HepG2 (cell line): ENCODE measurements around the gene ADD2. TPM values are rescaled to one million over a fixed set of nuclear protein-coding genes. Genes with fewer than 3 reads are reported as not detected.

Source experiments
- BCLAF1 ChIP-seq: fragments of 450-650 bp; IDR thresholded peaks from 2 replicates; pipeline ENCODE4 v1.6.1; 2017; ENCODE audit warnings: mild to moderate bottlenecking
- DMTF1 ChIP-seq: sonication (generic); formaldehyde crosslinking; IDR thresholded peaks from 2 replicates; pipeline ENCODE4 v1.4.0; 2020; ENCODE audit warnings: mild to moderate bottlenecking, missing genetic modification reagents
- JARID2 ChIP-seq: sonication (generic); formaldehyde crosslinking; IDR thresholded peaks from 2 replicates; pipeline ENCODE4 v1.8.1; 2023; ENCODE audit warnings: missing genetic modification reagents, inconsistent platforms; ENCODE audit not compliant: insufficient replicate concordance
- JDP2 ChIP-seq: sonication (generic); formaldehyde crosslinking; IDR thresholded peaks from 2 replicates; pipeline ENCODE4 v1.8.1; 2022; ENCODE audit warnings: missing genetic modification reagents, borderline replicate concordance
- ONECUT2 ChIP-seq: sonication (generic); formaldehyde crosslinking; IDR thresholded peaks from 2 replicates; pipeline ENCODE4 v1.4.0; 2020; ENCODE audit warnings: missing genetic modification reagents
- PAF1 ChIP-seq: IDR thresholded peaks from 2 replicates; pipeline ENCODE4 v1.6.1; 2016; ENCODE audit warnings: missing genetic modification reagents, missing compliant biosample characterization
- RERE ChIP-seq: IDR thresholded peaks from 2 replicates; pipeline ENCODE4 v1.6.1; 2016; ENCODE audit warnings: low read depth, missing genetic modification reagents, missing compliant biosample characterization
- ZC3H13 ChIP-seq: sonication (generic); formaldehyde crosslinking; IDR thresholded peaks from 2 replicates; pipeline ENCODE4 v1.8.1; 2023; ENCODE audit warnings: mild to moderate bottlenecking, missing genetic modification reagents, moderate library complexity
- ZNF264 ChIP-seq: sonication (generic); formaldehyde crosslinking; IDR thresholded peaks from 2 replicates; pipeline ENCODE4 v1.4.0; 2020; ENCODE audit warnings: missing genetic modification reagents
- ZNF441 ChIP-seq: sonication (generic); formaldehyde crosslinking; IDR thresholded peaks from 2 replicates; pipeline ENCODE4 v1.7.0; 2021; ENCODE audit warnings: missing genetic modification reagents, borderline replicate concordance
- polyA plus RNA-seq, 8 experiments: library from polyadenylated mRNA; depleted of rRNA in 3 of 8; stranded (reverse) in 7 of 8; unstranded in 1 of 8; fragments of >200 nt; fragmentation: Illumina TruSeq in 4 of 8; extraction: Trizol in 4 of 8; gene quantifications; 2 replicates each; pipeline versions ENCODE4 v1.2.1 to v1.2.3, GENCODE V29; 2011 to 2016; ENCODE audit warnings: low read depth in 4 of 8, missing spikeins in 1 of 8, mixed read lengths in 1 of 8; ENCODE audit not compliant: insufficient read depth in 1 of 8
- total RNA-seq, 5 experiments: library from RNA; depleted of rRNA; stranded (reverse); fragments of >200 nt; fragmentation: Illumina TruSeq; extraction: Trizol; gene quantifications; 2 replicates each; pipeline ENCODE4 v1.2.3, GENCODE V29; 2016; ENCODE audit warnings: low read depth in 1 of 5
- TF ChIP-seq, protein P1 (sequence below): sonication (generic); formaldehyde crosslinking; IDR thresholded peaks from 2 replicates; pipeline ENCODE4 v1.4.0; 2020; ENCODE audit warnings: missing genetic modification reagents, borderline replicate concordance
- TF ChIP-seq, protein P2 (sequence below): sonication (generic); formaldehyde crosslinking; IDR thresholded peaks from 2 replicates; pipeline ENCODE4 v1.5.0; 2020; ENCODE audit warnings: mild to moderate bottlenecking, missing genetic modification reagents

ADD2 gene
- total and polyA plus RNA-seq, 2 of the 13 experiments (the other 11 are each of a cell fraction or from before 2014, with no cell fraction given) = 0.05 to 0.13 TPM

DNA sequence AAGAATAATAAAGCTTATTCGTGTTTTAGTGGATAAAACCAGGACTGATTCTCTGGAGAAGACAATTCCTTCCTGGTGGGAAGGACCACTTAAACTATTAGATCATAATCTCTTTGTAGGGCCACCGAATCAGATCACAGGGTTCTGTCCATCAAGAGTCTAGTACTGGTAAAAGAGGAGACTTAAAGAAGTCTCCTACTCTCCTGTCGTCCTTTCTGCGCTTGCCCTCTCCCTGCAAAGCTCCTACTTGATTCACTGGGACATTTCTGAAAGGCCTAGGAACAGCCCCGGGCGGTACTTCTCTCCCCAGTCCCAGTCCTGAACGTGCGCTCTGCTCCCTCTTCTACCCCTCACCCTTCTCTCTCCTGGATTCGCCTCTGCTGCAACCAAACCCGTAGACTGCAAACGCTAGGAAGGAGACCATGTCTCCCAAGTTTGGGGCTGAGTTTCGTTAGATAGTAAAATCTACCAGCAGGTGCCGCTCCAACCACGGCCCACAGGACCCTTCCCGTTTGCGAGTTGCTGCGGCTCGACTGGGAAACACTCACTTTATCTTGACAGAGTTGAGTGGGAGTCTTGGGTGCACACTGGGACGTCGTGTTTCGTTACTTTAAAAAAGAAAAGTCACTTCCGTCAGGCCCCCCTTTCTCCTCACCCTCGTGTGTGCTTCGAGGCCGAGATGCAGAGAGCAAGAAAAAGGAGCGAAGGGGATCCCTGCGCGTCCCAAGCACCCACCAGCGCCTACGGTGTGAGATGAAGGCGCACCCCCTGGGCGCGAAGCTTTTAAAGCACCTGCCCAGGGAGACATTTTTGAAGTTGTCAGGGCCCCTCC lies 21.5 kb upstream of the ADD2 start (continued):
- TF ChIP-seq RERE (CRISPR knock-in tag) = no peak
- TF ChIP-seq, protein P1, sequence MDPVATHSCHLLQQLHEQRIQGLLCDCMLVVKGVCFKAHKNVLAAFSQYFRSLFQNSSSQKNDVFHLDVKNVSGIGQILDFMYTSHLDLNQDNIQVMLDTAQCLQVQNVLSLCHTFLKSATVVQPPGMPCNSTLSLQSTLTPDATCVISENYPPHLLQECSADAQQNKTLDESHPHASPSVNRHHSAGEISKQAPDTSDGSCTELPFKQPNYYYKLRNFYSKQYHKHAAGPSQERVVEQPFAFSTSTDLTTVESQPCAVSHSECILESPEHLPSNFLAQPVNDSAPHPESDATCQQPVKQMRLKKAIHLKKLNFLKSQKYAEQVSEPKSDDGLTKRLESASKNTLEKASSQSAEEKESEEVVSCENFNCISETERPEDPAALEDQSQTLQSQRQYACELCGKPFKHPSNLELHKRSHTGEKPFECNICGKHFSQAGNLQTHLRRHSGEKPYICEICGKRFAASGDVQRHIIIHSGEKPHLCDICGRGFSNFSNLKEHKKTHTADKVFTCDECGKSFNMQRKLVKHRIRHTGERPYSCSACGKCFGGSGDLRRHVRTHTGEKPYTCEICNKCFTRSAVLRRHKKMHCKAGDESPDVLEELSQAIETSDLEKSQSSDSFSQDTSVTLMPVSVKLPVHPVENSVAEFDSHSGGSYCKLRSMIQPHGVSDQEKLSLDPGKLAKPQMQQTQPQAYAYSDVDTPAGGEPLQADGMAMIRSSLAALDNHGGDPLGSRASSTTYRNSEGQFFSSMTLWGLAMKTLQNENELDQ (CRISPR knock-in tag) = no peak
- TF ChIP-seq PAF1 (CRISPR knock-in tag) = no peak
- no peak for TF ChIP-seq ZC3H13 (CRISPR knock-in tag)
- TF ChIP-seq BCLAF1 = no peak
- TF ChIP-seq DMTF1 (CRISPR knock-in tag) = no peak
- TF ChIP-seq ONECUT2 = no peak
- TF ChIP-seq, protein P2, sequence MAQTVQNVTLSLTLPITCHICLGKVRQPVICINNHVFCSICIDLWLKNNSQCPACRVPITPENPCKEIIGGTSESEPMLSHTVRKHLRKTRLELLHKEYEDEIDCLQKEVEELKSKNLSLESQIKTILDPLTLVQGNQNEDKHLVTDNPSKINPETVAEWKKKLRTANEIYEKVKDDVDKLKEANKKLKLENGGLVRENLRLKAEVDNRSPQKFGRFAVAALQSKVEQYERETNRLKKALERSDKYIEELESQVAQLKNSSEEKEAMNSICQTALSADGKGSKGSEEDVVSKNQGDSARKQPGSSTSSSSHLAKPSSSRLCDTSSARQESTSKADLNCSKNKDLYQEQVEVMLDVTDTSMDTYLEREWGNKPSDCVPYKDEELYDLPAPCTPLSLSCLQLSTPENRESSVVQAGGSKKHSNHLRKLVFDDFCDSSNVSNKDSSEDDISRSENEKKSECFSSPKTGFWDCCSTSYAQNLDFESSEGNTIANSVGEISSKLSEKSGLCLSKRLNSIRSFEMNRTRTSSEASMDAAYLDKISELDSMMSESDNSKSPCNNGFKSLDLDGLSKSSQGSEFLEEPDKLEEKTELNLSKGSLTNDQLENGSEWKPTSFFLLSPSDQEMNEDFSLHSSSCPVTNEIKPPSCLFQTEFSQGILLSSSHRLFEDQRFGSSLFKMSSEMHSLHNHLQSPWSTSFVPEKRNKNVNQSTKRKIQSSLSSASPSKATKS = no peak
- TF ChIP-seq ZNF264 (CRISPR knock-in tag) = no peak
- 0 out of 2 replicates have a peak, but pooled peaks have one; percentile 20 for TF ChIP-seq ZNF441 (CRISPR knock-in tag)
- TF ChIP-seq JDP2 = no peak
- TF ChIP-seq JARID2 (CRISPR knock-in tag) = no peak
